Prostate gland (tissue), 2 donors: ENCODE measurements around the gene ELOVL7. TPM values are rescaled to one million over a fixed set of nuclear protein-coding genes. Genes with fewer than 3 reads are reported as not detected.
"Not testable (repeated sequence)": the region's sequence is repeated elsewhere in the genome, so short reads cannot be mapped to it uniquely, and the experiment has no call there.

ENCODE experiments used
- DNase-seq: peaks from one replicate; pipeline ENCODE4 v3.0.0-alpha.2; 2019; ENCODE audit warnings: low spot score
- H3K27ac ChIP-seq, 2 donors: fragments of 200-600 bp; sonication (generic); 2 replicates each; pipeline ENCODE4 v1.5.1; 2017 to 2019
- H3K27me3 ChIP-seq: fragments of 200-600 bp; sonication (generic); replicated peaks from 2 replicates; pipeline ENCODE4 v1.5.1; 2019; ENCODE audit not compliant: insufficient read depth
- H3K36me3 ChIP-seq, 2 donors: fragments of 200-600 bp; sonication (generic); 1 replicate in 1 of 2; 2 replicates in 1 of 2; pipeline versions ENCODE4 v1.5.1 to v1.8.1; 2017 to 2019
- H3K4me1 ChIP-seq: fragments of 200-600 bp; sonication (generic); replicated peaks from 2 replicates; pipeline ENCODE4 v1.5.1; 2019
- H3K4me3 ChIP-seq, 2 donors: fragments of 200-600 bp; sonication (generic); 2 replicates each; pipeline ENCODE4 v1.5.1; 2017 to 2019
- H3K9me3 ChIP-seq: fragments of 200-600 bp; sonication (generic); 2 replicates; pipeline ENCODE4 v1.5.1; 2017
- POLR2A ChIP-seq: fragments of 450-650 bp; IDR thresholded peaks from one replicate; pipeline ENCODE4 v1.6.1; 2016; ENCODE audit warnings: antibody characterized with exemption, mild to moderate bottlenecking
- POLR2AphosphoS5 ChIP-seq: sonication (generic); formaldehyde crosslinking; IDR thresholded peaks from one replicate; pipeline ENCODE4 v1.6.1; 2017; ENCODE audit warnings: antibody characterized with exemption
- WGBS: methylation state at CpG from one replicate; pipeline ENCODE4 v1.1.5; 2018; 5-methylcytosine and 5-hydroxymethylcytosine counted together
- intact Hi-C: fragments of 100-400 bp; cut with DNase I; formaldehyde crosslinking; loops from one replicate; pipeline ENCODE4 v1.14.2; 2022
- total RNA-seq, 2 donors: library from RNA; depleted of rRNA; stranded (reverse); fragments of >200 nt; gene quantifications; one replicate each; pipeline ENCODE4 v1.1.0, GENCODE V29; 2016
- TF ChIP-seq, protein P1 (sequence below), 4 experiments: fragments of 200-600 bp in 2 of 4; fragments of 450-650 bp in 2 of 4; sonication (generic) in 2 of 4; IDR thresholded peaks; 1 replicate in 3 of 4; 2 replicates in 1 of 4; pipeline ENCODE4 v1.5.1; 2016 to 2019; ENCODE audit warnings: antibody characterized with exemption in 4 of 4, mild to moderate bottlenecking in 2 of 4, moderate library complexity in 2 of 4

Gene ELOVL7
- total RNA-seq, 2 donors from 2014 or later, result 15.7 to 23.8 TPM

DNA sequence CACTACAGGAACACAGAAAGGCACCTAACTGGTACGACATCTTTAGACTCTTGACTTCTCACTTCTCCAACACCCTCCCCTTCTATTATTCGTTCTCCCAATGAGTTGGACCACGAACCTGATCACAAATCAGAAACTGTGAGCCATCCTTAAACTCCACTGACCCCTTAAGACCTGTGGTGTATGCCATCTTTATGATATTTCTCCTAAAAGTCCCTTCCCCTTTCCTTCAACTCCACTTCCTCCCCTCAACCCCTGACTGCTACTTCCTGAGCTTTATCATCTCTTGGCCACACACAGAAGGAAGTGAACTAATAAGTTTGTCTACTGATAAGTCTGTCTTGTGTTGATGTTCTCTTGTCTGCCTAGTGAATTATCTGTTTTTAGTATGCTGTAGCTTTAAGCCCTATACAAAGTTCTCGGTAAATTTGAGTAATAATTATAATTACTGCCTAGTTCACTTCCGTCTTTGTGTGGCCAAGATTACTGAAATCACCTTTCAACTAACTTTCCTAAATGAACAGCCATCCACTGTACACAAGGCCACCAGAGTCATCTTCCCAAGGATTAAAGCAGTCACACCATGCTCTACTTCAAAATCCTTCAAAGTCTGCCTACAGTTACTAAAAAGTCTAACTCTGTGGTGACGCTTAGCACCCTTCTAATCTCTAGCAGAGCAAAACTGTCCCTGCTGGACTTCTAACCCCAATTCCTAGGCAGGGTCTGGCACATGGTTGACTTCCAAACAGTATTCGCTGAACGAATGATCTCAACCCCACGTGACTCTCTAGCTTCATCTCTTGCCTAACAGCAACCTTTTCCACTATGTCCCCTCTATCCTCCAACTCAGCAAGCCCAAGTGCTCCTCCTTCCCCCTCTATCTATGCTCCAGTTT is 23.2 kb downstream of the ELOVL7 start:
- H3K9me3 ChIP-seq, result no peaks in the 10 kb centered on the region
- DNase-seq, result no peak
- TF ChIP-seq, protein P1, sequence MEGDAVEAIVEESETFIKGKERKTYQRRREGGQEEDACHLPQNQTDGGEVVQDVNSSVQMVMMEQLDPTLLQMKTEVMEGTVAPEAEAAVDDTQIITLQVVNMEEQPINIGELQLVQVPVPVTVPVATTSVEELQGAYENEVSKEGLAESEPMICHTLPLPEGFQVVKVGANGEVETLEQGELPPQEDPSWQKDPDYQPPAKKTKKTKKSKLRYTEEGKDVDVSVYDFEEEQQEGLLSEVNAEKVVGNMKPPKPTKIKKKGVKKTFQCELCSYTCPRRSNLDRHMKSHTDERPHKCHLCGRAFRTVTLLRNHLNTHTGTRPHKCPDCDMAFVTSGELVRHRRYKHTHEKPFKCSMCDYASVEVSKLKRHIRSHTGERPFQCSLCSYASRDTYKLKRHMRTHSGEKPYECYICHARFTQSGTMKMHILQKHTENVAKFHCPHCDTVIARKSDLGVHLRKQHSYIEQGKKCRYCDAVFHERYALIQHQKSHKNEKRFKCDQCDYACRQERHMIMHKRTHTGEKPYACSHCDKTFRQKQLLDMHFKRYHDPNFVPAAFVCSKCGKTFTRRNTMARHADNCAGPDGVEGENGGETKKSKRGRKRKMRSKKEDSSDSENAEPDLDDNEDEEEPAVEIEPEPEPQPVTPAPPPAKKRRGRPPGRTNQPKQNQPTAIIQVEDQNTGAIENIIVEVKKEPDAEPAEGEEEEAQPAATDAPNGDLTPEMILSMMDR (IDR thresholded peaks at IDR 0.05), result no peak
- no peak for TF ChIP-seq POLR2A
- no peak for TF ChIP-seq POLR2AphosphoS5
- H3K27me3 ChIP-seq, result no peaks in the 10 kb centered on the region
- H3K36me3 ChIP-seq, result no peaks in the 10 kb centered on the region
- WGBS, result 77% methylated on average over 9 of the region's 9 CpGs
- H3K27ac ChIP-seq, result no peak overlapping the region
- no peaks in the 10 kb centered on the region for H3K4me1 ChIP-seq
- no peak overlapping the region for H3K4me3 ChIP-seq
- intact Hi-C loops, result no loop called here

- H3K4me1 ChIP-seq, H3K27ac ChIP-seq, H3K36me3 ChIP-seq, intact Hi-C loops, H3K9me3 ChIP-seq, H3K4me3 ChIP-seq, DNase-seq, H3K27me3 ChIP-seq: not testable (repeated sequence)
- 95% methylated on average over 5 of the region's 5 CpGs for WGBS
These were observed 27.9 kb downstream of the ELOVL7 start for GRCh38 chr5:60816138-60816537.

DNA sequence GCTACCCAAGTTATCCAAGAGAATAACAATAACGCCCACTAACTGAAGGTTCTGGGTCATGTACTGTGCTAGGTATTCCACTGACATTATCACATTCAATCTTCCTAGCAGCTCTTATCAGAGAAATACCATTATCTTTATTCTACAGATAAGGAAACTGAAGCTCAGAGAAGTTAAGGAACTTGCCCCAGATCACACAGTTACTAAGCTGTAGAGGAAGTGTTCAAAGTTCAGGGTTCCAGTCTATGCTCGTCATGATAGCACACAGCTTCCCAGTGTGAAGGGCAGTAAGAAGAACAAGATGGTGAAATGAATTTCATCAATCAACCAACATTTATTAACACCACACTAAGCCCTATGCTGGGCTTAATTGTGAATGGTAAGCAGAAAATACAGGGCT is 29.6 kb downstream of the ELOVL7 start:
- no peaks in the 10 kb centered on the region for H3K27me3 ChIP-seq
- no peak for DNase-seq
- H3K4me1 ChIP-seq, result no peaks in the 10 kb centered on the region
- TF ChIP-seq, protein P1 (IDR thresholded peaks at IDR 0.05), result no peak
- TF ChIP-seq POLR2A (no peak), POLR2AphosphoS5 (no peak)
- H3K27ac ChIP-seq, result no peak overlapping the region
- H3K4me3 ChIP-seq, result no peak overlapping the region
- intact Hi-C loops, result no loop called here
- H3K36me3 ChIP-seq, result no peaks in the 10 kb centered on the region
- WGBS, result 90% methylated on average over 2 of the region's 2 CpGs
- no peaks in the 10 kb centered on the region for H3K9me3 ChIP-seq

GRCh38 chr5:60812426-60812825 is 31.6 kb downstream of the ELOVL7 start:
- Histone ChIP-seq H3K4me3 (no peak overlapping the region), H3K4me1 (no peaks in the 10 kb centered on the region), H3K9me3 (no peaks in the 10 kb centered on the region), H3K27ac (no peak overlapping the region), H3K27me3 (no peaks in the 10 kb centered on the region), H3K36me3 (no peaks in the 10 kb centered on the region)
- DNase-seq, result no peak
- intact Hi-C loops, result no loop called here
- TF ChIP-seq, protein P1 (IDR thresholded peaks at IDR 0.05), result no peak
- TF ChIP-seq POLR2AphosphoS5 (no peak), POLR2A (no peak)

GRCh38 chr5:60811105-60811504 is 33.0 kb downstream of the ELOVL7 start:
- intact Hi-C loops, result no loop called here
- Histone ChIP-seq H3K4me1 (no peaks in the 10 kb centered on the region), H3K27ac (no peak overlapping the region), H3K36me3 (no peaks in the 10 kb centered on the region), H3K4me3 (no peak overlapping the region), H3K27me3 (no peaks in the 10 kb centered on the region), H3K9me3 (no peaks in the 10 kb centered on the region)
- DNase-seq, result no peak
- TF ChIP-seq, protein P1 (IDR thresholded peaks at IDR 0.05), result no peak
- TF ChIP-seq POLR2A (no peak), POLR2AphosphoS5 (no peak)
